Activated CD4-positive, alpha-beta T cell treated with anti-CD3 and anti-CD28 coated beads for 48 hours (primary cell): ENCODE measurements around the gene STKLD1.
"Not testable (repeated sequence)": the region's sequence is repeated elsewhere in the genome, so short reads cannot be mapped to it uniquely, and the experiment has no call there.

Source experiments
- DNase-seq: peaks from one replicate; pipeline ENCODE4 v3.0.0-alpha.2; 2020

STKLD1 gene

DNA sequence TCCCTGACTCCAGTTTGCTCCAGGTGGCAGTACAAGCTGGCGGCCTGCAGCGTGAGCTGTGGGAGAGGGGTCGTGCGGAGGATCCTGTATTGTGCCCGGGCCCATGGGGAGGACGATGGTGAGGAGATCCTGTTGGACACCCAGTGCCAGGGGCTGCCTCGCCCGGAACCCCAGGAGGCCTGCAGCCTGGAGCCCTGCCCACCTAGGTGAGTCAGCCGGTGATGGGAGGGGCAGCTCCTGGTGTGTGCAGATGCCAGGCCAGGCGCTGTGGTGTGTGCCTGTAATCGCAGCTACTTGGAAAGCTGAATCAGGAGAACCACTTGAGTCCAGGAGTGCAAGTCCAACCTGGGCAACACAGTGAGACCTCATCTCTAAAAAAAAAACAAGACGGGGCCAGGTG is 73.6 kb downstream of the STKLD1 start:
- no peak for DNase-seq

DNA sequence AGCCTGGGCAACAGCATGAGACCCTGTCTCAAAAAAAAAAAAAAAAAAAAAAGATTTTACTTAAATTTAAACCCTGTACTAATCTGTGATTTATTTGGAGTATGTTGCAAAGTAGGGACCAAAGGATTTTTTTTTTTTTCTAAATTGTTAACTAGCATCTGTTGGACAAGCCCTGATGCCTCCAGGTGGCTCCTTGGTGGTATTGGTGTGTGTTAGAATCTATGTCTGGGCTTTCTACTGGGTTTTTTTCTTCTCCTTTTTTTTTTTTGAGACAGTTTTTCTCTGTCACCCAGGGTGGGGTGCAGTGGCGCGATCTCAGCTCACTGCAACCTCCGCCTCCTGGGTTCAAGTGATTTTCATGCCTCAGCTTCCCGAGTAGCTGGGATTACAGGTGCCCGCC is 75.7 kb downstream of the STKLD1 start:
- not testable (repeated sequence) for DNase-seq

DNA sequence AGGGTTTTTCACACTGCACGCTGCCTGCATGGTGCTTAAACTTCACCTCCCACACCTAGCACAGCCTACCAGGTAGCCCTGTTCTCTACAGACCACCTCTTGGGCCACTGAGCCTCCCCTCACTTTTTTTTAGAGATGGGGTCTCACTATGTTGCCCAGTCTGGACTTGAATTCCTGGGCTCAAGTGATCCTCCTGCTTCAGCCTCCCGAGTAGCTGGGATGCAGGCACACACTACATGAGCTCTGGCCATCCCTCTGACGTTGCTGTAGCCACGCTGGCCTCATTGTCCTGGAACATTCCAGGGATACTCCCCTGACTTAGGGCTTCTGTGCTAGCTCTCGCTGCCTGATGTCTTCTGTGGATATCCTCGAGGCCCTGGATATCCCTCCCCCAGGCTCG is 76.4 kb downstream of the STKLD1 start:
- DNase-seq, result no peak

DNA sequence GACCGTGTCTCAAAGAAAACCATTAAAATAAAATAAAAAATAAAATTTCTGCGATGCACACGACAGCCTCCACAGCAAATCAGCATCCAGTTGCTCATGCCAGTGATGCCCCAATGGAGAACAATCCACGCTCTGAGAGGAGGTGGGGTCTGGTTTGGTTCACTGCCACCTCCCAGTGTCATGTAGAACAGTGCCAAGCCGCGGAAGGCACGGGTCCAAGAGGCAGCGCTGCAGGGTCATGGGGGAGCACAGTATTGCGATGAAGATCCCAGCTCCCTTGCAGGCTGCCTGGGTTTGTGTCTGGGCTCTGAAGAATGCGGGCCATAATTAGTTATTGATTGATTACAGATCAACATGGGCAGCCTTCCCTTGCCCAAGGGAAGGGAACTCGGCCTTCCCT is 77.5 kb downstream of the STKLD1 start:
- no peak for DNase-seq

DNA sequence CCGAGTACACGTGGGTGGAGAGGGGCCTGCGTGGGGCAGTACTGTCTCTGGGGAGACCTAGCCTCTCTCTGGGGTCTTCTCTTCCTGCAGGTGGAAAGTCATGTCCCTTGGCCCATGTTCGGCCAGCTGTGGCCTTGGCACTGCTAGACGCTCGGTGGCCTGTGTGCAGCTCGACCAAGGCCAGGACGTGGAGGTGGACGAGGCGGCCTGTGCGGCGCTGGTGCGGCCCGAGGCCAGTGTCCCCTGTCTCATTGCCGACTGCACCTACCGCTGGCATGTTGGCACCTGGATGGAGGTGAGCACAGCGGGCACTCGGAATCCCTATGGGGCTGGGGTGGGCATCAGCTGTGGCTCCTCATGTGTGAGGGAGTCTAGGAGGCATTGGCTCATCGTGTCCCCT is 78.2 kb downstream of the STKLD1 start:
- DNase-seq, result no peak

DNA sequence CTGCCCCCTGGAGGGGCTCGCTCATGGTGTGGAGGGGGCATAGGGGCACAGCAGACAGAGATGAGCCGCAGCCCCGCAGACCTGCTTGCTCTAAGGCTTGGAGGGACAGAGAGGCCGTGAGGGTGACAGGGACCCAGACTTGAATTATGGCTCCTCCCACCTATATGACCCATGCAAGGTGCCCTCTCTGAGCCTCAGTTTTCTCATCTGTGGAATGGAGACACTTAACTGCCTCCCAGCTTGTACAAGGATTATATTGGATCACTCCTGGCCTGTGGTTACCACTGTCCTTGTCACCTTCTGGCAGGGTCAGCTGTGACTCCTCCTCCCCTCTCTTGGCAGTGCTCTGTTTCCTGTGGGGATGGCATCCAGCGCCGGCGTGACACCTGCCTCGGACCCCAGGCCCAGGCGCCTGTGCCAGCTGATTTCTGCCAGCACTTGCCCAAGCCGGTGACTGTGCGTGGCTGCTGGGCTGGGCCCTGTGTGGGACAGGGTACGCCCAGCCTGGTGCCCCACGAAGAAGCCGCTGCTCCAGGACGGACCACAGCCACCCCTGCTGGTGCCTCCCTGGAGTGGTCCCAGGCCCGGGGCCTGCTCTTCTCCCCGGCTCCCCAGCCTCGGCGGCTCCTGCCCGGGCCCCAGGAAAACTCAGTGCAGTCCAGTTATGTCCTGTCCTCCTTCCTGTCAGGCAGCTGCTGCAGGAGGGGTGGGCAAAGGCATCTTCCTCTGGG is 78.9 kb downstream of the STKLD1 start:
- no peak for DNase-seq
